ENCODE measurements around the gene GAS1.

GRCh38 chr9:86993830-86994229 lies 46.5 kb upstream of the GAS1 start:
- TF ChIP-seq RARB (CRISPR knock-in tag; IDR thresholded peaks at IDR 0.05) (no peak), PATZ1 (CRISPR knock-in tag; IDR thresholded peaks at IDR 0.05; ENCODE audit: borderline replicate concordance) (no peak), TSHZ2 (CRISPR knock-in tag; IDR thresholded peaks at IDR 0.05) (no peak), ZNF8 (CRISPR knock-in tag; IDR thresholded peaks at IDR 0.05) (no peak)
- TF ChIP-seq, protein P1, sequence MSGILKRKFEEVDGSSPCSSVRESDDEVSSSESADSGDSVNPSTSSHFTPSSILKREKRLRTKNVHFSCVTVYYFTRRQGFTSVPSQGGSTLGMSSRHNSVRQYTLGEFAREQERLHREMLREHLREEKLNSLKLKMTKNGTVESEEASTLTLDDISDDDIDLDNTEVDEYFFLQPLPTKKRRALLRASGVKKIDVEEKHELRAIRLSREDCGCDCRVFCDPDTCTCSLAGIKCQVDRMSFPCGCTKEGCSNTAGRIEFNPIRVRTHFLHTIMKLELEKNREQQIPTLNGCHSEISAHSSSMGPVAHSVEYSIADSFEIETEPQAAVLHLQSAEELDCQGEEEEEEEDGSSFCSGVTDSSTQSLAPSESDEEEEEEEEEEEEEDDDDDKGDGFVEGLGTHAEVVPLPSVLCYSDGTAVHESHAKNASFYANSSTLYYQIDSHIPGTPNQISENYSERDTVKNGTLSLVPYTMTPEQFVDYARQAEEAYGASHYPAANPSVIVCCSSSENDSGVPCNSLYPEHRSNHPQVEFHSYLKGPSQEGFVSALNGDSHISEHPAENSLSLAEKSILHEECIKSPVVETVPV (CRISPR knock-in tag; IDR thresholded peaks at IDR 0.05), result no peak

All from SK-N-SH treated with all-trans-retinoic acid at 6 μM for 48 hours (cell line).